NK-92 (cell line): ENCODE measurements around the gene NAA60.
"Not testable (repeated sequence)": the region's sequence is repeated elsewhere in the genome, so short reads cannot be mapped to it uniquely, and the experiment has no call there.

Source experiments
- DNase-seq: peaks from one replicate; lab custom pipeline; 2025; ENCODE audit not compliant: unreplicated experiment; lab: John Stamatoyannopoulos, UW

Gene NAA60

DNA sequence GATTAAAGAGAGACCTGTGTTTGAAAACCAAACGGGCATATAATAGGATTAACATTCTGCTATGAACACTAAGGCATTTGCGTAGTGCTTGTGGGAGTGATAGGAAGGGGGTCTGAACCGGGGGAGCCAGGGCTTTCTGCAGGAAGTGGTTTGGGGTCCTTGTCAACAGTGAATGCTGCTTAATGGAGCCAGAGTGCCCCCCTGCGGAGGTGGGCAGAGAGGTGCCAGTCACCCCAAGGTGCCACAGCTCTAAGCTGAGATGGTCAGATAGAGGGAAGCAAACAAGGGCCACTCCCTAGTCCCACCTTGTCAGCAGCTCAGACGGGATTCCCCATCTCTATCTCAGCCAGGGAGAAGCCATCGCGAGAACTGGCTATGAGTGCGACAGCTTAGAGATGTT is 17.7 kb downstream of the NAA60 start:
- DNase-seq: no peak

DNA sequence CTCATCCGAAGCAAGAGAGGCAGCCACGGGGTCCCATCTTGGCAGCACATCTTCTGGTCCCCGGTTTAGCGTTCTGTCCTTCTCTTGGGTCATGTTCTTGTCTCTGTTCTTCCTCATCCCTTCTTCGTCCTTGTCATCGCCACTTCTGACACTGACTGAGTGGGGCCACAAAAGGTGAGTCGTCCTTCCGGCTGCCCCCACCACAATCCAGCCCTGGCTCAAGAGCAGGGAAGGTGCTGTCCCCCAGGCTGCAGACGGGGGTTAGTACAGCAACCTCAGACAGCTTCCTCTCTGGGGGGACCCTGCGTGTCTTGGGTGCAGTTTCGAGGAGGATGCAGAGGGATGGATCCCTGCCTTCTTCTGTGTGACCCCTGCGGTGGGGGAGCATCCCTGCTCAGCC is 21.8 kb downstream of the NAA60 start:
- no peak for DNase-seq

DNA sequence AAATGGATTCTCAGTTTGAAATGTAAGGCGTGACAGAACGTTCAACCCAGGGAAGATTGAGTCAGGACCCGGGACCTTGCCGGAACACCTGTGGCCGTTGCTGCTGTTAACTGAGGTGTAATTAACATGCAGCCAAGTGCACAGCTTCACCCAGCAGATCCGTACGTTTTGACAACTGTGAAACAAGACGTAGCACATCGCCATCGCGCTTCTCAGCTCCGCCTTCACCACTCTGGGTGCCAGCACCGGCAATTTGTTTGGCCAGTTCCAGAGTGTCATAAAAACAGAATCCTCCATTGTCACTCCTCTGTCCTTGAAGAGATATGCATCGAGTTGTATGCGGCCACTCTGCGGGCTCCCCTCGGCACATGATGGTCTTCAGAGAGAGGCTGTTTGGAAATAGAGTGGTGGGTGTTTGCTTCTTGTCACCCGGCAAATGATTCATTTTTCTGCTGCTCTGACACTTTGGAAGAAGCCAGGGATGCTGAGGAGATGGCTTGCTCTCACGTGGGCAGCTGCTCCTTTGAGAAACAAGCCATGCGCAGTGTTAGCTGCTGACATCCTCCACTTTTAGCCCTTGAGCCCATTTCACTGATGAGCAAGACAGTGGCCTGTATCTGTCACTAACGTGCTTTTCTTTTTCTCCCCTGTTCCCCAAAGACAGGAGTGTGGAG is 22.6 kb downstream of the NAA60 start:
- no peak for DNase-seq

DNA sequence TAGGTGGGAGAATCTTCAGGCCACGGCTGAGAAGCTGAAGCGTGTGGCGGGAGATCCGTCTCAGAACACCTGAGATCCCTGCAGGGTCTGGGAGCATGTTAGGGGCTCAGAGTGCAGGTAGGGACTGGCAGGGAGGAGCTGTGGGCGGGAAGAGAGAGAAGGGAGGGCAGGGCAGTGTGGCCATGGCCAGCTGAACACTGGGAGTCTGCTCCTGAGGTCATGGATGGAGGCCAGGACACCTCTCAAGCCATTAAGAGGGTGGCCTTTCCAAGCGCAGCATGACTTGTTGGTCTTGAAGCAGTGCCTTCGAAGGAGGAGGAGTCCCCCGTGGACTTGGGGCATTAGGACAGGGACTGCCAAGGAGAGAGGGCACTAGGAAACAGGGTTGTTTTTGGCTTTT is 23.7 kb downstream of the NAA60 start:
- DNase-seq: no peak

DNA sequence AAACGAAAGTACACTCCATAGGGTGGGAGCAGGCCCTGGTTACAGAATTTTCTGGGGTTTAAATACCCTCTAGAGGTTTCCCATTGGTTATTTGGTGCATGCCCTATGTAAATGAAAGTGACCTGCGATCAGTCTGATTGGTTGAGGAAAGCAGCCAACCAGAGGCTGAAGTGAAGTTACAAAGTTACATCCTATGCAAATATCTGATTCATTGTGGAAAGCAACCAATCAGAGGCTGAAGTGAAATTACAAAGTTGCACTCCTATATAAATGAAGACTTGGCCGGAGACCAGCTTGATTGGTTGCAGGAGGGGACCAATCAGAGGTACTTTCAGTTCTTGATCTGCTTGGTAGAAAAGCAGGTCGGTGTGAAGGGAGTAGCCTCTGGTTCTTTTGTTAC is 24.4 kb downstream of the NAA60 start:
- no peak for DNase-seq

DNA sequence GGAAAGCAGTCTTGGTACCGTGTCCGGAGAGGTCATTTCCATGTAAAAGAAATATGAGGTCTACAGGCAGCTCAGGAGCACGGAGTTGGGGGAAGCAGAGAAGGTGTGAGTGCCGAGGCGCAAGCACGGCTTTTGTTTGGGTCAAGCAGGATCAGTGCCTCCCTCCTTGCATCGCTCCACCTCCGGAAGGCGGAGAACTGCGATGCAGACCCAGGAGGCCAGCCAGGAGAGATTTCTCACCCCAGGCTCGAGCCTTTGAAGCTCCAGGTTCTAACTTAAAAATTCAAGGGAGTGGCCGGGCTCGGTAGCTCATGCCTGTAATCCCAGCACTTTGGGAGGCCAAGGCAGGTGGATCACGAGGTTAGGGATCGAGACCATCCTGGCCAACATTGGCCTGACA is 25.0 kb downstream of the NAA60 start:
- no peak for DNase-seq

DNA sequence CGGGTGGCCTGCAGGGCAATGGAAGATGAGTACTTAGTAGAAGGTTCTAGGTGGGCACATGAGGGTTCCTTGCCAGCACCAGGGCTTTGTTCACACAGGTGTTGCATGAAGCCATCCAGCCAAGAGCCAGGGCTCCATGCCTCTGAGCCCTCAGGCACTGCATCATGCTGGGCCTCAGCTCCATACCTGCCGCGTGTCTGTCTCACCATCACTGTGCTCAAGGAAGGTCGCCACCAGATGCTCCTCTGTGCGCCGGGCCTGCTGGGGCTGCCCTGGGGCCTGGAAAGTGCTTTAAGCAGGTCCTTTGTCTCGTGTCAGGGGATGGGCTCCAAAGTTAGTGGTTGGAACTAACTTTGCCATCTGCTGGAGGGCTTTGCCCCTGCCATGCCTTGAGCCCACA is 26.3 kb downstream of the NAA60 start:
- no peak for DNase-seq

DNA sequence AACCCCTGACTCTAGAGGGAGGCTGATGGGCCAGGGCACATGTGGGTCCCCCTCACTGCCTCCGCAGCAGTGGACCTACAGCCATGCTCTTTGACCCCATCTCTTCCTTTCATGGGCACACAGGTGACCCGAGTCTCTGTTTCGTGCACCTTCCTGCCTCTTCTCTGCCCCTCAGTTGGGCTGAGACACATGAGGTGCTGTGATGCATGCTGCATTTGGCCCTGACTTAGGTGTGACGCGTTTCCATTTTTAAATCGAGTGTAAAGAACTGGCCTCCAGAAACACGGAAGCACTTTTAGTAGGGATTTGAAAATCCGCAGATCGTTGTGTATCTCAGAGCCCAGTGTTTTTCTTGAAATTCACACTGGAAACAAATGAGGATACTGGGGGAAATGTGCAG is 27.2 kb downstream of the NAA60 start:
- DNase-seq: no peak

DNA sequence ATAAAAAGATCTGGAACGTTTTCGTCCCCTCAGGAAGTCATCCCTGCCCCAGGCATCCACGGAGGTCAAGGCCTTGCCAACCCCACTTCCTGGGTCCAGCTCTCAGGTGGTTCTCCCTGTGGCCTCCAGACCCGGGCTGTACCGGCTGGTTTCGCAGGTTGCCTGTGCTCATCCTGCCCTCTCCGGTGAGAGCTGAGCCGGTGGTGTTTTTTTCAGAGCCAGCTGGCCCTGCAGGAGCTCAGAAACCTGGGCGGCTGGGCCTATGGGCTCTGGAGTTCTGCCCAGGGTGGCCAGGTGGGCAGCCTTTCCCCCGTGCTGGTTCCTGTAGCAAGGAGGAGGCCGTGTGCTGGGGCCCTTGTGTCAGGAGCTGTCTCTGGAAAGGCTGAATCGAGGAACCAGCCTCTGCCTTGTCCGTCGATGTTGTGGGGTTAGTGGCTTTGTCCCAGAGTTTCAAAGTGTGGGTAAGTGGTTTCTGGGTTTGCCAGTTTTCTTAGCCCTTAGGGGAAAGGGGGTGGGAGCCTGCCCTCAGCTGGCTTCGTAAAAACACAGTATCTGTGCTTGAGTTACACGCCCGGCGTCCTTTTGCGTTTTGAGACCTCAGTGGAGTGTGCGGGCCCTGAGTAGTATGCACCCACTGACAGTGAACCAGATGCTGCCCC is 28.2 kb downstream of the NAA60 start:
- no peak for DNase-seq

DNA sequence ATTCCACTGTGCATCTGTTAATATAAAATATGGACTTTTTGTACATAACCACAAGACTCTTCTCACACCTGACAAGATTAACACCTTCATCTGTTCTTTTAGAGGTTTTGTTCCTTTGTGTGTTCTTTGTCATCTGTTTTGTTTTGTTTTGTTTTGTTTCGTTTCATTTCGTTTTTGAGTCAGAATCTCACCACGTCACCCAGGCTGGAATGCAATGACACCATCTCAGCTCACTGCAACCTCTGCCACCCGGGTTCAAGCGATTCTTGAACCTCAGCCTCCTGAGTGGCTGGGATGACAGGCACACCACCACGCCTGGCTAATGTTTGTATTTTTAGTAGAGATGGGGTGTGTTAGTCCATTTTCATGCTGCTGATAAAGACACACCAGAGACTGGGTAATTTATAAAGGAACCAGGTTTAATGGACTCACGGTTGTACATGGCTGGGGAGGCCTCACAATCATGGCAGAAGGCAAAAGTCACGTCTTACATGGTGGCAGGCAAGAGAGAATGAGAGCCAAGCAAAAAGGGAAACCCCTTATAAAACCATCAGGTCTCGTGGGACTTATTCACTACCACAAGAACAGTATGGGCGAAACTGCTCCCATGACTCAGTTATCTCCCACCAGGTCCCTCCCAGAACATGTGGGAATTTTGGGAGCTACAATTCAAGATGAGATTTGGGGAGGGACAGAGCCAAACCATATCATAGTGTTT is 29.6 kb downstream of the NAA60 start:
- no peak for DNase-seq

DNA sequence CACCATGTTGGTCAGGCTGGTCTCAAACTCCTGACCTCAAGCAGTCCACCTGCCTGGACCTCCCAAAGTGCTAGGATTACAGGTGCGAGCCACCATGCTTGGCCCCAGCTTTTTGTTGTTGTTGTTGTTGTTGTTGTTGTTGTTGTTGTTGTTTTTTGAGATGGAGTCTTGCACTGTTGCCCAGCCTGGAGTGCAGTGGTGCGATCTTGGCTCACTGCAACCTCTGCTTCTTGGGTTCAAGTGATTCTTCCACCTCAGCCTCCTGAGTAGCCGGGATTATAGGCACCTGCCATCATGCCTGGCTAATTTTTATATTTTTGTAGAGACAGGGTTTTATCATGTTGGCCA is 30.1 kb downstream of the NAA60 start:
- not testable (repeated sequence) for DNase-seq

DNA sequence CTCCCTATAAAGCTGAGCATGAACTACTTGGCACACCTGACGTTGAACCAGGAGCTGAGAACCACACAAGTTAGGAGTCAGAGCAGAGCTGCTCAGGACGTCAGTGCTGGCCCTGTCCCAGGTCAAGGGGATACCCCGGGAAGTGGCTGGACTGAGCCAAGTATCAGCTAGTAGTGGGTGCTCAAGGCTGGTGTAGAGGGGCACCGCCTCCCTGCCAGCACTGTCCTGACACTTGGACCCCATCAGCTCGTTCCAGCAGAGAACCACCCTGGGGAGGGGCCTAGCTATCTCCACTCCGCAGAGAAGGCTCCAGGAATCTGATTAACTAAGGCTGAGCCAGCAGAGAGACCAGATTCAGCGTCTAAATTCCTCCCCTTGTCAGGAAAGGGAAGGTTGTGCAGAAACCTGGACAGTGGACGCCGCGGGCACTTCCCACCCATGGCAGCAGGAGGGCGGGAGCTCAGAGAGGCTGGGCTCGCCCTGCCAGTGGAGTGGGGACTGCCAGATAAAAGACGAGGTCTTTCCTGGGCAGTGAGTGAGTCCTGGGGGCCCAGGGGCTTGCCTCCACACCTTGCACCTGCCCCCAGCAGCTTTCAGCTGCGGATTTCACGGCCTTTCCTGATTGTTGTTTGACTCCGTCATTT is 30.8 kb downstream of the NAA60 start:
- DNase-seq: no peak

DNA sequence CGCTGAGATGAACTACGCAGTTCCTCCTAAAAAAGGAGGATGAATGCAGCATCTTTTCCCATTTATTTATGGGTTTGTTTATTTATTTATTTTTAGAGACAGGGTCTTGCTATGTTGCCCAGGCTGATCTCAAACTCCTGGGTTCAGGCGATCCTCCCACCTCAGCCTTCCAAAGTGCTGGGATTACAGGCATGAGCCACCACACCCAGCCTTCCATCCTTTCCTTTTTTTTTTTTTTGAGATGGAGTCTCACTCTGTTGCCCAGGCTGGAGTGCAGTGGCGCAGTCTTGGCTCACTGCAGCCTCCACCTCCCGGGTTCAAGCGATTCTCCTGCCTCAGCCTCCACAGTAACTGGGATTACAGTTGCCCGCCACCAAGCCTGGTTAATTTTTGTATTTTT is 31.4 kb downstream of the NAA60 start:
- not testable (repeated sequence) for DNase-seq

DNA sequence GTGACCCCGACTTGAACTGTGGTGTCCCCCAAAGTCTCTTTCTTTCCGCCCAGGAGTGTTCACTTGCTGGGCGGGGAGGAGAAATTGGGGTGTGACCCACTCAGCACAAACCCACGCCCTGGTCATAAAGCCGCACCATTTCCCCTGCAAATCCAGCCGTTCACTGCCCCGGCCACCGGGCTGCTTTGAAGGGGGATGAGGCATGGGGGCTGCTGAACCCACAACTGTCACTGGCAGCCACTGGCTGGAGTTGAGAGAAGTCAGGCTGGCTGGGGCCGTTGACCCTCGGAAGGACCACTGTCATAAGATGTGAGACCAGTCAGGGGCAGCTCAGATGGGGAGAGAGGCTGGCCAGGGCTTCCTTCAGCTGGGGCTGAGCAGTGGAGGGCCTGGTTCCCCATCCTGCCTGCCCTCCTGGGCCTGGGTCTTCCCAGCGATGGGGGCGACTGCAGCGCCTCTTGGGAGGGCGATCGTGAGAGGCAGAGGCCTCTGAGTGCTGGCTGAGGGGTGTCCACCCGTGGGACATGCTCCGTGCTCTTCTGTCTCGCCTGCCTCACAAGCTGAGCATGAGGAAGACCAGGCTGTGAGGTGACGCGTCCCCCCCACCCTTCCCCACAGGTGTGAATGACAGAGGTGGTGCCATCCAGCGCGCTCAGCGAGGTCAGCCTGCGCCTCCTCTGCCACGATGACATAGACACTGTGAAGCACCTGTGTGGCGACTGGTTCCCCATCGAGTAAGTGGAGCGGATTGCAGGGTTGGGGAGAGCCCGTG is 32.3 kb downstream of the NAA60 start:
- no peak for DNase-seq

DNA sequence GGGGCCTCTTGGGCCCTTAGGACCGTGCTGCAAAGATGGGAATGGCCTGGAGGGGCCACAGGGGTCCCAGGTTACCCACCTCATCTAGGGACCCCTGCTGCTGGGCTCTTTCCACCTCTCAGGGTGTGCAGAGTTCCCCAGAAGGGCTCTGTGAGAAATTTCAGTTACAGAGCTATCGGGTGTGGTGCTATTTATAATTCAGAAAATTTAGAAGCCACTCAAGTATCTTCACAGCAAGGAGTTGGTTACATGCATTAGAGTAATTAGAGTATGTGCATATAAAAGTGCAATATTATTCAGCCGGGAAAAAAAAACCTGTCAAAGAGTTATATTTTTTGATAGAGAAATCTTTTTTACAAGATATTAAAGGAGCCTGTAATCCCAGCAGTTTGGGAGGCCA is 32.9 kb downstream of the NAA60 start:
- no peak for DNase-seq

DNA sequence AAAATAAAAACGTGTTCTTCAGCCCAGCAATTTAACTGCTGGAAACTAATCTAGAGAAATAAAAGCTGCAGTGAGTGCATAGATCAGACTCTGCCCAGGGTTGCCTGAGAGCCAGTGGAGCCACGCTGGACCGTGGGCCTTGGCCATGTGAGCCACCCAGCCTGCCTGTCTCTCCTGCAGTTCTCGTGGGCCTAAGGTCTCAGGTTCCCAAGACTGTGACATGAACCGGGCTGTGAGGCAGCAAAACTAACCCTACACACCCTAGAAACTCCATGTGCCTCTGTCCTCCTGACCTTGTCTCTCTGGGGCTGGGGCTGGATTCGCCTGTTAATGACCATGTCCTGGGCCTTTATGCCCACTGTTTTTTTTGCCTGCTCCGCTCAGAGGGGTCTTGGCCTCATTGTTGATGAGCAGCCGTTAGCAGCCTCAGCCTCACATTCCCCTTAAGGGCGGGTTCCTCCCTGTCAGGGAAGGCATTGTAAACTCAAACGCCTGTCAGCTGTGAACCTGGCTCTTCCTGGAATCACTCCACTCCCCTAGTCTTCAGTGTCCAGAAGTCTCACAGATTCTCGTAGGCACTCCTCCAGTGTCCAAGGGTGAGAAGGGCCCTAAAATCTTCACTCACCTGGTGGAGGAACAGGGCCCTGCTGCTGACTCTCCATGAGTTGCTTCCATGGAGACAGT is 34.9 kb downstream of the NAA60 start:
- DNase-seq: no peak

DNA sequence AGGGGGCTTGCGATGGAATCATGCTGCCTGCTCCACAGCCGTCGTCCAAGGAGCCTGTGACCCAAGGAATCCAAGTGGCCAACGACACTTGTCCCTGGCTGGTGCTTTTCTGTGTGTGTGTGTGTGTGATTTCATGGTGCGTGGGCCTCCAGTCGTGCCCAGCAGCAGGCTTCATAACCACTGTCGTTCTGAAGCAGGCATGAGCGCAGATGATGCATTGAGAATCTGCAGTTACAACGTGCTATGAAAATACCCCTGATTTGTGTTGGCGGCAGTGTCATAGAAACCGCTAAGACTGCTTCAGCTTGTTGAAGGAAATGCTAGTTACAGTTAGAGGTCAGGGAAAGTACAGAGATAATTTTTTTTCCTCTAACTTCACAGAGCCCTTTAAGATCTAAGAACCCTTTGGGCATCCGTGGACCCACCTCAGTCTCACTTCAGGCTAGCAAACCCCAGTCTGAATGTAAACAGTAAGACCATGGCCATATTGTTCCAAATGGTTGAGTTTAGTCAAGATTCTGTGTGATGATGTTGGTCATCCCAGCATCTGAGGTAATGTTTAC is 36.3 kb downstream of the NAA60 start:
- no peak for DNase-seq

DNA sequence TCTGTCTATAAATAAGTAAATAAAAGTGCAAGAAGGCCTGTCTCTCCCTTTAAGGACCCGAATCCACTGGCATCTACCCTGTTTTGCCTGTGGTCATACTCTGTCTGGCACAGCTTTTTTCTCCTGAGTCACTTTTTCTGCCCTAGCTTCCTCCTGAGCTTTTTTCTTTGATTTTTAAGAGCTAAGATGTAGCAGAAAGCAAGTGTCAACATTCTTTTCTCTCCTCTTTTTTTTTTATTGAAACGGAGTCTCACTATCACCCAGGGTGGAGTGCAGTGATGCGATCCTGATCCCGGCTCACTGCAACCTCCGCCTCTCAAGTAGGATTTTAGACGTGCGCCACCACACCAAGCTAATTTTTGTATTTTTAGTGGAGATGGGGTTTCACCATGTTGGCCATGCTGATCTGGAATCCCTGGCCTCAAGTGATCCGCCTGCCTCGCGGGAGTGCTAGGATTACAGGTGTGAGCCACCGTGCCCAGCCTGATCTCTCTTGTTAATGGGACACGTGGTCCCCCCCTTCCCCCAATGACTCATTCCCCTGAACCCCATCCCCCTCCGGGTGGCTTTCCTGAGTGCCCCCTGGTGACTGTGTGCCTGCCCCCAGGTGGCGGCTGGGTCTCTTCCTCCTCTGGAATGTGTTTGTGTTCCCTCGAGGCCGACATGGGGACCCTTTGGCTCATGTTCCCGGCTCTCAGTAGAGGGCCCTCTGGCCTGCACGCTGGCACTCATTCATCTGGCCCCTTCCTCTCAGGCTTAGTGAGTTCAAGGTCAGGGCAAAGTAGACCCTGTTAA is 37.6 kb downstream of the NAA60 start:
- DNase-seq: no peak
